HL-60 (cell line): ENCODE measurements around the gene REXO5.

Experiments used
- DNase-seq, 2 experiments: peaks; one replicate each; pipeline ENCODE4 v3.0.0-alpha.2; 2010 to 2020; ENCODE audit warnings: low read depth in 1 of 2, low spot score in 1 of 2
- H3K27ac ChIP-seq: fragments of 250-450 bp; sonication (Bioruptor Pico); replicated peaks from 2 replicates; pipeline ENCODE4 v1.5.1; 2020; ENCODE audit warnings: mild to moderate bottlenecking, moderate library complexity
- H3K27me3 ChIP-seq: fragments of 250-450 bp; sonication (Bioruptor Pico); 2 replicates; pipeline ENCODE4 v1.5.1; 2021; ENCODE audit warnings: mild to moderate bottlenecking, moderate library complexity; ENCODE audit not compliant: insufficient read depth, poor library complexity, severe bottlenecking
- H3K4me3 ChIP-seq: replicated peaks from 2 replicates; pipeline ENCODE4 v1.5.1; 2011; ENCODE audit warnings: mild to moderate bottlenecking, control low read depth, low read length; ENCODE audit not compliant: insufficient read depth
- GABPA ChIP-seq: IDR thresholded peaks from 2 replicates; pipeline ENCODE4 v1.6.1; 2012; ENCODE audit warnings: low read depth
- POLR2AphosphoS5 ChIP-seq: IDR thresholded peaks from 2 replicates; pipeline ENCODE4 v1.6.1; 2012; ENCODE audit warnings: low read depth
- REST ChIP-seq: IDR thresholded peaks from 2 replicates; pipeline ENCODE4 v1.6.1; 2012; ENCODE audit warnings: low read depth; ENCODE audit not compliant: insufficient replicate concordance
- SPI1 ChIP-seq: IDR thresholded peaks from 2 replicates; pipeline ENCODE4 v1.6.1; 2012; ENCODE audit warnings: low read depth, mild to moderate bottlenecking, borderline replicate concordance
- TF ChIP-seq, protein P1 (sequence below): IDR thresholded peaks from one replicate; pipeline ENCODE4 v1.5.1; 2011; ENCODE audit warnings: low read length, control low read depth, inconsistent platforms; ENCODE audit not compliant: insufficient read depth

Gene REXO5

DNA sequence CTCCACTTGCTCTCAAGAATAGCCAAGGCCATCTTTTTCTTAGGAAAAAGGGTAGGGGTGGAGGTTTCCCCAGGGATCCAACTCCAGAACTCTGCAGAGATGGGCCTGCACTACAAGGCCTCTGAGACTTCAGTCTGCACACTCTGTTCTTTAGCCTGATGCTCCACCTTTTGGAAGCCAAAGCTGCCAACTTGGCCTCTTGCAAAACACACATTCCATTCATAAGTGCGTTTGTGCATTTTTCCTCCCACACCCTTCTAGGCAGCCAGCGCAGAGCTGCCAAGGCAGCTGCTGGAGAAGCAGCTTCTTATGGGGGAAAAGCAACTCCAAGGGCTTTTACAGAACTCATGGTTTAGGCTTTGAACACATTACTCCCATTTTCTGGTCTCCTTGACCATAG, 45.3 kb downstream of the REXO5 start:
- H3K4me3 ChIP-seq = no peak overlapping the region
- no peak for TF ChIP-seq SPI1
- no peak for TF ChIP-seq POLR2AphosphoS5
- no peak for TF ChIP-seq GABPA
- TF ChIP-seq REST = no peak
- TF ChIP-seq, protein P1, sequence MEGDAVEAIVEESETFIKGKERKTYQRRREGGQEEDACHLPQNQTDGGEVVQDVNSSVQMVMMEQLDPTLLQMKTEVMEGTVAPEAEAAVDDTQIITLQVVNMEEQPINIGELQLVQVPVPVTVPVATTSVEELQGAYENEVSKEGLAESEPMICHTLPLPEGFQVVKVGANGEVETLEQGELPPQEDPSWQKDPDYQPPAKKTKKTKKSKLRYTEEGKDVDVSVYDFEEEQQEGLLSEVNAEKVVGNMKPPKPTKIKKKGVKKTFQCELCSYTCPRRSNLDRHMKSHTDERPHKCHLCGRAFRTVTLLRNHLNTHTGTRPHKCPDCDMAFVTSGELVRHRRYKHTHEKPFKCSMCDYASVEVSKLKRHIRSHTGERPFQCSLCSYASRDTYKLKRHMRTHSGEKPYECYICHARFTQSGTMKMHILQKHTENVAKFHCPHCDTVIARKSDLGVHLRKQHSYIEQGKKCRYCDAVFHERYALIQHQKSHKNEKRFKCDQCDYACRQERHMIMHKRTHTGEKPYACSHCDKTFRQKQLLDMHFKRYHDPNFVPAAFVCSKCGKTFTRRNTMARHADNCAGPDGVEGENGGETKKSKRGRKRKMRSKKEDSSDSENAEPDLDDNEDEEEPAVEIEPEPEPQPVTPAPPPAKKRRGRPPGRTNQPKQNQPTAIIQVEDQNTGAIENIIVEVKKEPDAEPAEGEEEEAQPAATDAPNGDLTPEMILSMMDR = no peak
- H3K27ac ChIP-seq = 0 out of 2 replicates have a peak overlapping the region, but pooled peaks have one; percentile 3
- DNase-seq = no peak
- no peaks in the 10 kb centered on the region for H3K27me3 ChIP-seq

DNA sequence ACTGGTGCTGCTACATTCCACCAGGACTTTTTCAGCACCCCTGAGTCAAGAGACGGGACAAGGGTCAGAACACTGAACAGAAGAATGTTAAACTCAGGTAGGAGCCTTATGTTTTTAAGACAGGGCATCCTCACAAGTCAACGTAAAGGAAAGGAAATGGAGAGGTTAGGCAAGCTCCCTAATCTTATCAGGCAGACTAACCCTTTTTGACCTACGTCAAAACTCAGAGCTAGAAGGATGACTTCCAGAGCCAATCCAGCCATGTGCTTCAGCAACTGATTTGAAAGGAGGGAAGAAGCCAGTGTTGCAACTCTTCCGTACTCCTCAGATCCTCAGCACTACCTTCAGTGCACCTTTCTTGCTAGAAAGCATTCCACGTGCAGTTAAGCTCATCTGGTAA, 46.8 kb downstream of the REXO5 start:
- no peak for TF ChIP-seq POLR2AphosphoS5
- no peak for TF ChIP-seq REST
- no peak for TF ChIP-seq GABPA
- TF ChIP-seq, protein P1 = no peak
- TF ChIP-seq SPI1 = no peak
- Histone ChIP-seq H3K27ac (no peak overlapping the region), H3K27me3 (no peaks in the 10 kb centered on the region), H3K4me3 (no peak overlapping the region)
- DNase-seq = no peak

GRCh38 chr16:20853981-20854620, 47.8 kb downstream of the REXO5 start:
- no peak for DNase-seq
- H3K4me3 ChIP-seq = no peak overlapping the region
- TF ChIP-seq GABPA (no peak), SPI1 (no peak)
- TF ChIP-seq, protein P1 = no peak
- no peaks in the 10 kb centered on the region for H3K27me3 ChIP-seq
- no peak overlapping the region for H3K27ac ChIP-seq

GRCh38 chr16:20854963-20855362, 48.6 kb downstream of the REXO5 start:
- no peak overlapping the region for H3K4me3 ChIP-seq
- TF ChIP-seq REST = no peak
- TF ChIP-seq POLR2AphosphoS5 = no peak
- TF ChIP-seq GABPA = no peak
- no peak for TF ChIP-seq SPI1
- TF ChIP-seq, protein P1 = no peak
- no peaks in the 10 kb centered on the region for H3K27me3 ChIP-seq
- no peak for DNase-seq
- H3K27ac ChIP-seq = no peak overlapping the region
